GM19351 (cell line): ENCODE data around the gene P4HA1.

Experiments
- ATAC-seq: cut with Tn5 transposase; IDR thresholded peaks from one replicate; pipeline ENCODE4 v1.9.1; 2021; ENCODE audit warnings: mild to moderate bottlenecking, moderate library complexity; ENCODE audit not compliant: unreplicated experiment

The P4HA1 gene

GRCh38 chr10:73094986-73095480 lies 1.6 kb downstream of the P4HA1 start:
- ATAC-seq, result no peak

GRCh38 chr10:73093922-73094850 lies 2.5 kb downstream of the P4HA1 start:
- no peak for ATAC-seq

GRCh38 chr10:73092830-73093229 lies 3.8 kb downstream of the P4HA1 start:
- ATAC-seq, result no peak

GRCh38 chr10:73088304-73088703 lies 8.4 kb downstream of the P4HA1 start:
- ATAC-seq, result peak; percentile 55

- ATAC-seq, result no peak
Measured at GRCh38 chr10:73086816-73087215, 9.8 kb downstream of the P4HA1 start.

GRCh38 chr10:73084209-73084608 lies 12.5 kb downstream of the P4HA1 start:
- no peak for ATAC-seq

- no peak for ATAC-seq
Measured at GRCh38 chr10:73083221-73083620, 13.4 kb downstream of the P4HA1 start.

GRCh38 chr10:73079779-73080541 lies 16.7 kb downstream of the P4HA1 start:
- no peak for ATAC-seq

GRCh38 chr10:73076360-73077183 lies 20.1 kb downstream of the P4HA1 start:
- ATAC-seq, result no peak

- no peak for ATAC-seq
Measured at GRCh38 chr10:73075829-73076228, 20.8 kb downstream of the P4HA1 start.

- ATAC-seq, result no peak
Measured at GRCh38 chr10:73073627-73074026, 23.0 kb downstream of the P4HA1 start.

- ATAC-seq, result no peak
Measured at GRCh38 chr10:73065441-73065840, 31.2 kb downstream of the P4HA1 start.

GRCh38 chr10:73061743-73062142 lies 34.9 kb downstream of the P4HA1 start:
- no peak for ATAC-seq

GRCh38 chr10:73060738-73061635 lies 35.7 kb downstream of the P4HA1 start:
- ATAC-seq, result no peak

- no peak for ATAC-seq
Measured at GRCh38 chr10:73060173-73060572, 36.5 kb downstream of the P4HA1 start.

- ATAC-seq, result no peak
Measured at GRCh38 chr10:73058057-73058591, 38.5 kb downstream of the P4HA1 start.

GRCh38 chr10:73054286-73054685 lies 42.4 kb downstream of the P4HA1 start:
- peak; percentile 55 for ATAC-seq

GRCh38 chr10:73053275-73053674 lies 43.4 kb downstream of the P4HA1 start:
- no peak for ATAC-seq
